NCI-H2107 (cell line): ENCODE results near the gene FCN2.

Experiments
- DNase-seq: peaks from one replicate; lab custom pipeline; 2025; lab: John Stamatoyannopoulos, UW

Gene FCN2

DNA sequence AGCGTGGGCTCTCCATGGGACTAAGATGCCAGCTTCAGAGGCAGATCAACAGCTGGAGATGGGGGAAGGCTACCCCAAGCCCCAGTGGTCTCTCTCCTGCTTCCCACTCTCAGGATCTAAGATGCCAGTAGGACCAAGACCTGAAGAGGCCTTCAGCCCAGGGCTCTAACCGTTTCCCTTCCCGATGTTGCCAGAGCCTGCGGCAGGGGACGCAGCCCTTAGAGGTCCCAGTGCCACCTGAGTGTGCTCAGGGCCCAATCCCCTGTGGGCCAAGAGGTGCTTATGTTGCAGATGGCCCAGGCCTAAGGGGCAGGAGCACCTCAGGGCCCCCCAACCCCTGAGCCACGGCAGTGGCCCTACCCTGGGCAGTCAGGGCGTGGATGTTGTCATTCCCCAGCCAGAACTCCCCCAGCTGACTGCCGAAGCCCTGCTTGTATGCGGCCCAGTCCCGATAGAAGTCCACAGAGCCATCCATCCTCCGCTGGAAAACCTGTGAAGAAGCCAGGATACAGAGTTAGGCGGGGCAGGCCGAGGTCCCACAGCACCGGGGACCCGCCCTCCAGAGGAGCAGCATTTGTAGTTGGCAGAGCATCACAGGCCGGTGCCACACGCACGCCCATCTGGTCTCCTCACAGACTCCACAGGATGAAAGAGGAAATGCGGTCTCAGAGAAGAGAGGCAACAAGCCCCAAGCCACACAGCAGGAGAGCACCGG is 31.7 kb downstream of the FCN2 start:
- no peak for DNase-seq

DNA sequence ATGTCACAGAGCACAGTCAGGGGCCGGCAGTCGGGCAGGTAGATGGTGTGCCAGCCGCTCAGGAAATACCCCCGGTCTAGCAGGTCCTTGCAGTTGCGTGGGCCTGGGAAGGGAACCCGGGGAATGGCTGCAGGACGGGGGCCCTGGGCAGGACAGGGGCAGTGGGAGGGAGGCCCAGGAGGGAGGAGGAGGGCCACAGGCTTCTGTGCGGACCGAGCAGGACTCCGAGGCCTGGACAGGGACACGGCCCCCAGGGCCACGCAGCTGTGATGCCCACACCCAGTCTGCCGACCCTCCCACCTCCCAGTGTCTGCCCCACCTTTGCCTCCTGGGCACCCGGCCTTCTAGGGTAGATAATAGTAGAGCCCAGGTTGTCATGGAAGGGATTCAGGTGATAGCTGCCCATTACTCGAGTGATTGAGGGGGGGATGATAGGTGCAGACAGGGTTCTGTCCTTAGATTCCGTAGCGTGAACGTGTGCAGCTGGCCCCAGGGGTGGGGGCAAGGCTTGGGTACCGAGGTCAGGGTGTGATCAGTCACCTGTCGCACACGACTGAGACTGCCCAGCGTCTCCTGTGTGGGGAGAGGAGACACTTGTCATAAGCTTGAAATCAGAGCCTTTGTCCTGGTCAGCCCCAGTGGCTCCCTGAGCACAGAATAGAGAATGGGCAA is 32.6 kb downstream of the FCN2 start:
- no peak for DNase-seq

DNA sequence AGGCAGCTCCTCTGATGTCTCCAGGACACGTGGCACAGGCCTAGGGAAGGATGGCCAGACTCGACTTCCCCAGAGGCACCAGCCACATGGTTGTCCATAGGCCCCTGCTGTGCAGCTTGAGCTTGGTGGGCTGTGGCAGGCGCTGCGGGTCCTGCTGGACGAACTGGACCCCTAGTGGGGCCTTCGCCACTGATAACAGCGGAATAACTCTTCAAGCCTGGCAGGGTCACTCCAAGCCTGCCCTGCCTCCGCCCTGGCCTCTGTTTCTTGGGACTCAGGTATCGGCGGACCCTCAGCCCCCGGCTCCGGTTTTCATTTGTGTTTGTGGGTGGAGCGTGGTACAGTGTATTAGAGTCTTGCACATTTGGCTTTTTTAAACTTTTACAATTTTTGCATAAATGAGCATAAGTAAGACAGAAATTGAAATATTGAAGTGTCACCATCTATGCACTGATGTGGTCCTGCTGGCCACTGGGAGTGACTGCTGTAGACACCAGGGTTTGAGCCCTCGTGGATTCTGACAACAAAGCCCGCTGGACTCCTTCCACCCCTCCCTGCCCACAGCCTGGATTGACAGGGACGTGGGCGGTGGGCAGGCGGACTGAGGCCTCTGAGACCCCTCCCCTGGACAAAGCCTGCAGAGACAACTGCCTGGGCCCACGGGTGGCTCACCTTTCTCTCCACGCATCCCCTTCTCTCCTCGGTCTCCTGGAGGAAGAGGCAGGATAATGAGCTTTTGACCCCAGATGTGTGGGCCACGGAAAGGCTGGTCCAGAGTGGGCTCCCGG is 33.3 kb downstream of the FCN2 start:
- no peak for DNase-seq

DNA sequence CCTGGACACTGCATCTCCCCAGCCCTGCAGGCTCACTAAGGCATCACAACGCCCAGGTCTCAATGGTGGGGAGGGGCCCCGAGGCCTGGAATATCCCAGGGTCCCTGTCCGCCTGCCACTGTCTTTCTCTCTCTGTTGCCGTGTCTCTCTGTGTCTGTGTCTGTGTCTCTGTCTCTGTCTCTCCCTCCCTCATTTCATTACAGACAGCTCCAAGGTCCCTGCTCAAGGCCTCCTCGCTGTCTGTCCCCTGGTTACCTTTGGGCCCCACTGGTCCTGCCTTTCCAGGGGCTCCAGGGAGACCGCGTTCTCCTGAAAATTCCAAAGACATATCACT is 33.9 kb downstream of the FCN2 start:
- no peak for DNase-seq

DNA sequence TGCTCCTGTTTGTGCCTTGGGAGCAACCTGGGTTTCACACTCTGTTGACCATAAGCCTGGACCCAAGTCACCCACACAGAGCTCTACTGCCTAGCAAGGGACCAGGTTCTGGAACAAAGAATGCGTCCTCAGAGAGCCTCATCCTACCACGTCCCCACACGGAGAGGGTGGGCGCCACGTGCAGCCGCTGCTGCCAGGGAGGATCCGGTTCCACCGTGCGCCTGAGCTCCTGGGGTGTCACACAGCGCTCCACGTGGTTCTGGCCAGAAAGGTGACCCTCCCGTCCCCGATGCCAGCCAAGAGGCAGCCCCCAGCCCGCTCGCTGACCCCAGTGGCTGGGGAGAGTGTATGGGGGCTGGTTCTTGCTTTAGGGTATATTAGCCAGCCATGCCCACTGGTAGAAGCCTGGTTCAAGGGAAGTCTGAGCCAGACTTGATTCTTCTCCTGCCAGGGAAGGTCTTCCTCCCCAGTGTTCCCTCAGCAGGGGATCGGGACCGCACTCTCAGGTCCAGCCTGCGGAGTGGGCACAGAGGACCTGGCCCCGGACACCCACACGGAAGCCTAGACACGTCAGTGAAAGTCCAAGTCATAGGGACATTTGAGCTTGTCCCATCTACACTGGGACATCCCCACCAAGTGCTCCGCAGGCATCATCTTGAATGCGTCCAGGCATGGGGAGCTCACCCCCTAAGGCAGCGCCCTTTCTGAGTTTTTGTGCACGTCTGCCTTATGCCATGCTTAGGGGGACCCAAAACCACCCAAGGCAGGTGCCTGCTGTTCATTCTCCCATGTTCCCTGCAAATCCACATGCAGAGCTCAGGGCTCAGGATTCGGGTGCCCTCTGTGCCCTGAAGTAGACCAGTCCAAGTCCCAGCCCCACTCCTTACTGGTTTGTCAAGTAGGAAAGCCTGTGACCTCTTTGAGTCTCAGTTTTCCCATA is 34.7 kb downstream of the FCN2 start:
- DNase-seq, result no peak

DNA sequence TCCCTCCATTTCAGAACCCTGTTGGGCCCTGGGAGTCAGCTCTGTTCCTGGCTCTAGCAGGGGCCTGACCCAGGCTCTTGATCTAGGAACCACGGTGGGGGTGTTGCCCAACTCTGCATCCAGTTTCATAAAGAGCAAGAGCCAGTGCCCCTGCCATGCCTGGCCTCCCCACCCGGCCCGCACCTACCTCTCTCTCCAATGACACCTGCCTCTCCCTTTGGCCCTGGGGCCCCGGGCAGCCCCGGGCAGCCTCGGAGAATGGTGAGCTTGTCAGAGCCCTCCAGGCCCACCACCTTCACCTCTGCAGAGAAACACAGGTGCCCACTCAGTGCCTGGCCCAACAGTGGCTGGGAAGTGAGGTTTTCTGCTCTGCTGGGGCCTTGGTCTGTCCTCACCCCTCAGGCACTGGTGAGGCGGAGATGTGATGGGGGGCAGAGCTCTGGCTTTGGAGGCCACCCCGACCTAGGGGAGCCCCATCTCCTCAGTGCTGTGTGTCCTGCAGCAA is 35.6 kb downstream of the FCN2 start:
- no peak for DNase-seq

DNA sequence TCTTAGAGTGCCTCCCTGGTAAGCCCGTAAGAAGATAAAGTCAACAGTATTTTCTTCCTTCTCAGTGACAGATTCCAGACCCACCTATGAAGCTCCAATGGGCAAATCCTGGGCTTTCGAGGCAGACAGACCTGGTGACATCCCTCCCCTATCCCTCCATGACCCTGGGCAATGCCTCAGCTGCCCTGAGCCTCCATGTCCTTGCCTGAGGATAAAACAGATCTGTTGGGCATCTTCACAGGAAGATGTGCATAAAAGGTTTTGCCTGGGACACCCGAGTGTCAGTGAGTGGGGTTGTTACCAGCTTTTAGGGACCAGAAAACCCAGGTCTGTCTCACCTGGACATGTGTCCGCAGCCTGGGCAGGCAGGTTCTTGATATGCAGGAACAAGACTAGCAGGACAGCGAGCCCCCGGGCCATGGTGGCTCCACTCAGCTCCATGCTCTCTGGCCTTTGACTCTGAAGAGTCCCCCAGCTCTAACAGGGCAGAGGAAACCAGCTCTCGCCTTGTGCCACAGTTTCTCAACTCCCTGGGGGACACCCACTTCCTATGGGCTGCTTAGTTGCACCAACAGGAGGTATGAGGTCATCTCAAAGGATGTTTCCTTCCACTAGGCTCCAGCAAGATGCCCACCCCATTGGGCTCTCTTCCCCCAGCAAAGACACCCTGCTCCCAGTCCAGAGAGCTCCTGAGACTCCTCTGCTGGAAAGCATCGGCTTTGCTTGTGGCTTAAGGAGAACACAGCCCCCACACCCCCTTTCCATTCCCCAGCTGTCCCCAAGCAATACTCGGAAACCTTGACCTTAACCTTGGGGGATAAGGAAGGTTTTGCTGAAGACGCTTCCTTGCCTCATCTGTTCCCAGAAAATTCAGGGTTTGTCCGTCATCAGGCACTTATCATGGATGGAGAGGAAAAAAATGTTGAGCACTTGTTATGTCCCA is 37.1 kb downstream of the FCN2 start, which contains the start of gene FCN1:
FCN1 (minus strand) TSS at position 482 of the 943 bp plus-strand sequence; CDS start at position 441, 41 bp downstream.
- no peak for DNase-seq

DNA sequence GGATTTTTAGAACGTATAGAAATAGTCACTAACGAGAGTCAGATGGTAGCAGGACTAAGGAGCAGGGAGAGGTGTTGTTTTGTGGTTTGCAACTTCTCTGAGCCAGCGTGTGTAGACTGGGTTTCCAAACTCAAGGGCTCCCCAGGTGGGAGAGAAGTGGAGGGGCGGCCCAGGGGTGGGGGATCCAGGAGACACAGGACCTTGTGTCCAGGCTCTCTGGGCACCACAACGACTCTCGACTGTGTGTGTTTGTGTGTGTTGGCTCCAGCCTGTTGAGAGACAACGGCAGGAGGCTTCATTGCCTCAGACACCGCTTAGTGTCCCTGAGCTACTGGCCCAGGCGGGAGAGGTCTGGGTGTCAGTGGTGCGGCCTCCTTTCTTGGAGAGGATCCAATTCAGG is 38.0 kb downstream of the FCN2 start:
- no peak for DNase-seq

DNA sequence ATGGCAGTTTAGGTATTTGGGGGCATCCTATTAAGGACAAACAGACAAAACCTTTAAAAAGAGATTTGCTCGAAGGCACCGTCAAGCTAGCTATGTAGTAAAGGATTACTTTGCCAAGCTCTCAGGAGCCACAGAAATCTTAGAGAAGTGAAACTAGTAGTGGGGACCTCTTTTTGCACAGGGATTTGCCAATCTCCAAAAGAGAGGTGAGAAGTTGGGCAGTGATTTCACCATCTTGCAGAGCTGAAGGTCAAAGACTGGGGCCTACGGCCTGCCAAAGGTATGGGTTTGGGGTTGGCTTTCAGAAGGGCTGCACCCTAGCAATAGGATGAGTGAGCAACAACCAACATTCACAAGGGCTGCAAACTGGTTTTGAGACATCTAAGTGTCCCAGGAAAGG is 38.7 kb downstream of the FCN2 start:
- DNase-seq, result no peak

DNA sequence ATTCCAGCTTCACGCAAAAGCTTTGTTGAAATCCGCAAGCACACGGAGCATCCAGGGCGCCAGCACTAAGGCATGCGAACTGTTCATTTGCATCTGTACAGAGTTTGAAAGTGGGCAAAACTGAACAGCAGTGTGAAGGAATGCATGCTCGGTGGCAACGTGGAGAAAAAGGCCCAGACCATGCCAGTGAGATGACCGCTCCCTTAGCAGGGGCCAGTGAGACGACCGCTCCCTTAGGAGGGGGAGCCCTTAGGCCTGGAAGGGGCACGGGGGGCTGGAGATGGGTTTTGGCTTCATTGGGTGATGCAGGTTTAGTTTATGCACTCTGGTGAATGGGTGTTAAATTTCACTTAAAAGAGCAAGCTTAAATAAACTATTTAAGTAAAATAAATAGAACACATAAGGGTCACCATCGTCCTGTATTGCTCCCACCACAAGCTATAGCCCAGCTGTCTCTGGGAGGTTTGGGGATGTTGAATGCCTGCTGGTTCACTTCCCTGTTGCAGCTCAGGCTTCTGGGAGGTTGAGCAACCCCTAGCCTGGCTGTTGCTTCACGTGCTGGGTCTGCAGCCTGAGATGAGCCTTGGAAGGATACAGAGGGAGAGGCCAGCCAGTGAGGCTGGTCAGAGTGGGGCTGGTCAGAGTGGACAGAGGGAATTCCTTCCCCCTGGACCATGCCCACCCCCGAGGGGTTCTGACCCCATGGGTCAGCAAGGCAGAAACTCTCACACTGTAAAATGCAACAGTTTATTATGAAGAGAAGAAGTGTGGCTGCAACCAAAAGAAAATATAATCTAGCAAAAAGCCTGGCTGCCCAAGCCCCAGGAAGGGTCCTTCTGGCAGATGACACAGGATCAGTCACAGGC is 41.7 kb downstream of the FCN2 start:
- no peak for DNase-seq

DNA sequence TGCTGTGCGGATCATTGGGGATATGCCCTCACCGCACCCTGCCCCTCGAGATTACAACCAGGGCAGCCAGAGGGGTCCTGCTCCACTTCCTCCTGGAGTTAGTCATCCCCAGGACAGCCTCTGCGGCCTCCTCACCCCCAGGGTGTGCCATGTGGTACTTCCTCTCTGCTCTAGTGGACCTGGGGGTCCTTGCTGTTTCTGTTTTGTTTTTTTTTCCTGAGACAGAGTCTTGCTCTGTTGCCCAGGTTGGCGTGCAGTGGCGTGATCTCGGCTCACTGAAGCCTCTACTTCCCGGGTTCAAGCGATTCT is 42.3 kb downstream of the FCN2 start:
- no peak for DNase-seq

DNA sequence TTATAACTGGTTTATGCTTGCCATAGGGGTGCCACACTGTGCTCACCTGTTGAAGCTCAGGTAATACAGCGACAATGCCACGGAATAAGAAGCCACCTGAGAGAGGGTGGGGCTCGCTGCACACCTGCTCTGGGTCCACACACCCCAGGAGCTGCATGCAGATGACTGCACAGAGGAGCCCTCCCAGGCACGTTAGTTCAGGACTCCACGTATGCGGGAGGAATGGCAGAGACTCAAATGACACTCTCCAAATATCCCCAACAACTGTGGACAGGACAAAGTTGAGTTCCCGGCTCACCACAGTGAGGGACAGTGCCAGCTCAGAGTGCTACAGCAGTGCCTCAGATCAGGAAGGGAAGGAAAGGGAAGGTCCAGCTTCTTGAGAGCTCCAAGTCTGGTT is 42.9 kb downstream of the FCN2 start:
- DNase-seq, result no peak

DNA sequence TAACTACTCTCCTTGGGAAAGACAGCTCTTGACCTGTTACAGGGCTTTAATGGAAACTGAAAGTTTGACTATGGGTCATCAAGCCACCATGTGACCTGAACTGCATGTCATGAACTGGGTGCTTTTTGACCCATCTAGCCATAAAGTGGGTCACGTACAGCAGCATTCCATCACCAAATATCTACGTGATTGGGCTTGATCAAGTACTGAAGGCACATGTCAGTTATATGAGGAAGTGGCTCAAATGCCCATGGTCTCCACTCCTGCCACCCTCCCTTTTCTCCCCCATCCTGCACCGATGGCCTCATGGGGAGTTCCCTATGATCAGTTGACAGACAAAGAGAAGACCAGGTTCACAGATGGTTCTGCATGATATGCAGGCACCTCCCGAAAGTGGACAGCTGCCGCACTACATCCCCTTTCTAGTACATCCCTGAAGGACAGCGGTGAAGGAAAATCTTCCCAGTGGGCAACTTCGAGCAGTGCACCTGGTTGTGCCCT is 44.5 kb downstream of the FCN2 start:
- no peak for DNase-seq

DNA sequence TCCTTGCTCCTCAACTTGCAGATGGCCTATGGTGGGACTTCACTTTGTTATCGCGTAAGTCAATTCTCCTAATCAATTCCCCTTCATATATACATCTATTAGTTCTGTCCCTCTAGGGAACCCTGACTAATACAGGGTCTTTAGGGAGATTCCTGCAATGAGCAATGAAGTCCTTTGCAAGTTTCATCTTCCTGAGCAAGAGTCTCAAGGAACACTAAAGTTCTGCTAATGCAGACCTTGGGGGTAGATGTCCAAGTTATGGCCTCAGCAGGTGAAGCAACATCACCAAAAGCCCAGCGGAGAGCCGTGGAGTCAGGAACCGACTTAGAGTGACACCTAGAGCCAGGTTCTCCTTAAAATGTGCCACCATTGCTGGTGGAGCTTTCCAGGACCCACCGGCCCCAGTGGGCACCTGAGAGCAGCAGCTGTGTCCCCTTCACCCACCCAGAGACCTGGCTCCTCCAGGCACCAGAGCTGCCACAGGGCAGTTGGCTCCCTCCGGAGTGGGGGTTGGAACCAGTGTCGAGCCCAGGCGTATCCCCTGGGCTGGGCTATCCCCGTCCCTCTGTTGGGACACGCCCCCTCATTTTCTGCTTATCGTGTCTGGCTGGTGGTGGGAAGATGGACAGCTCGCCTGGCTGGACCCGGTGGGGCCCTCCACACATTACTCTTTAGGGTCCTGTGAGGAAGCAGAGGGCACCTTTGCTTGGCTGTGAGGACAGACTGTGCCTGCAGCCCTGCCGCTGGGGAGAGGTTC is 48.0 kb downstream of the FCN2 start:
- DNase-seq, result no peak

DNA sequence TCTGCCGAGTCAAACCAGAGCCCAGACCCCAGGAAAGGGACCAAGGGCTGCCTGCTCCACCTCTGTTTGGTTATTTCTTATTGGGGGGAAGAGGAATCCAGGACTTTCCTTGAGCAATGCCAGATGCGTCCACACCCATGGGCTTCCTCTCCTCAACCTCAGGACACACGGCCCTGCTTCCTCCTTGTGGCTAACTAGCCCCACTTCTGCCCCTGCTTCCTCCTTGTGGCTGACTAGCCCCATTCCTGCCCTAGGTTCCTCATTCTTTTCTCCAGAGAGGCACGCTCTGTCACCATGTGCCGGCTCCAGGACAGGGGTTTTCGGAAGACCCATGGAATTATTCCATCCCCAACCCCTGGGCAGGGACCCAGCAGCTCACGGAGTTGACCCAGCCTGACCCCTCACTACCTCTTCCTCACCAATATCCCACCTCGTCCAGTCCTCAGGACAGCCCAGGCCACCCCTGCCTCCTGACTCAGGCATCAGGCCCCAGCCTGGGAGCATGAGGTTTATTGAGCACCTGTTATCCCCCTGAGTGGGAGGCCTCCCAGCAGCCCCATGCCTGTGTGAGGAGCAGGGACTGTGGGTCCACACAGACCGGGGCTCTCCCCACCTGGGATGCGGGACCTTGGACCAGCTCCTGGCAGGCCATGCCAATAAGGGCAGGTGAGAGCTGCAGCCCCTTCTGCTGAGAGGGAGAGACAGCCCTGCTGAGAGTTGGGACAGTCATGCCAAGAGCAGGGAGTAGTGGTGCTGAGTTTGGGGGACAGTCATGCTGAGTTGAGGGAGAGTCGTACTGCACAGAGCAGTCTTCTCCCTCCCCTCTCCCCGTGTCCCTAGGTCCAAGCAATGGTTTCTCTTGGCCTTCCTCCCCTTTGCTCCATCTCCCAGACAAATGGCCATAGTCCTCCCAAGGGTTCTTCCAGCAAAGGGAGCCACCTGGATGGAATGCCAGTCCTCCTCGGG is 48.9 kb downstream of the FCN2 start:
- no peak for DNase-seq

DNA sequence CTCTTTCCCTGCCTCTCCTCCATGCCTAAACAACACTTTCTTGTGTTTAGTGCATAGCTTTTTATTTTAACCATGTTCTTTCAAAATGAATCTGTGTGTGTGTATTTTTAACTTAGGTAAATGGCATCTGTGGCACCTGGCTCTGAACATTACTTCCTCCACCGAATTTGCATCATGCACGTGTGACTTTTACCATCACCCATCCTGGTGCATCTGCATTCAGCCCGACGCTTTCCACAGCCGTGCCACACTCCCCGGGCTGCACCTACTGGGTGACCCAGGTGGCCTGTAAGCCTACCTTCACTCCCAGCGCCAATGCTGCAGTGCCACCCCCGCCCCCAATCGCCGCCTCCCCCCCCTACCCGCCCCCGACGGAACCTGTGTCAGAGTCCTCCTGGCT is 49.8 kb downstream of the FCN2 start:
- DNase-seq, result no peak

DNA sequence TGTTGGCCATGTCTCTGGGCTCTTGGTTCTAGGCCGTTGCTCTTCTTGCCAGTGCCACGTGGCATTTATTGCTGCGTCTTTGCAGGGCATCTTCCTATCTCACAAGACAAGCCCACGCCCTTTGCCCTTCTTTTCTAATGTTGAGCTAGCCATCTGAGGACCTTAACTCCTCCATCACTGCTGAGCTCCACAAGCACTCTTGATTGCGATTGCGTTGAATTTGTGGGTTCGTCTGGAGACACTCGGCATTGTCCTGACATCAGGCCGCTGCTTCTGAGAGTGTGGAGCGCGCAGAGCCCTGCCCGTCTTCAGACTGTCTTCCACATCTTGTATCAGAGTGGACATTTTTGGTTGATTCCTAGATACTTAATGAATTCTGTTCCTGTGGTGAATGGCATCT is 51.6 kb downstream of the FCN2 start:
- DNase-seq, result no peak

DNA sequence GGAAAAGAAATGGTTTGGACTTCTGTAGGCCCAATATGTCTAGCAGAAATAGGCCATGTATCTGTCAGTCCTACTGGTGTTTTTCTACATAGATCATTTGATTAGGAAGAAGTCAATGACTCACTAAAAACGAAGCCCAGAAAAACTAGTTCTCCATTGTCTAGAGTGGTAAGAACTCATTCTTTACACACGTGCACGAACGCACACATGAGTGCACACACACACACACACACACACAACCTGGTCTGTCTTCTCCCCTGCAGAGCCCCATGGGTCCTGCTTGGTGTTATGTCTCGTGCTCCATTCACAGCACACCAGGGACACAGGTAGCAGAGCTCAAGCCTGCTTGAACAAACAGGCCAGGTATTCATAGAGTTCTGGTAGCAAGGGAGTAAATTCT is 52.0 kb downstream of the FCN2 start:
- no peak for DNase-seq
